ENCODE results near the gene NCEH1.
"Not testable (repeated sequence)": the region's sequence is repeated elsewhere in the genome, so short reads cannot be mapped to it uniquely, and the experiment has no call there.

NCEH1 gene

DNA sequence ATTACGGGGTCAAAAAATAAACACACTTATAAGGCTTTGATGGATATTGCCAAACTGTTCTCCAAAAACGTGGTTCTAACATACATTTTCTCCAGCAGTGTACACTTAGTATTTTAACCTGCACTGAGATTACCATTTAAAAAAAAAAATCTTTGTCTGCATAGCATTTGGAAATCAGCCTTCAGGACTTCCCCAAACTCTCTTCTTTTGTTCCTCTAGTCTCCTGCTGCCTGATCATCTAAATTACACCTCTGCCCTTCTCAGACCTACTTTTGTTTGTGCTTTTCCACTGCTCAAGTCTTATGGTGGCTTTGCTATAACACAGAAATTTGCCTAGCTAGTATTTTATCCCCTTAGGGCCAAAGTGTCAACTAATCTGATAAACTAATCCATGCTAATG is 3.8 kb downstream of the NCEH1 start:
- DNase-seq = no peak

DNA sequence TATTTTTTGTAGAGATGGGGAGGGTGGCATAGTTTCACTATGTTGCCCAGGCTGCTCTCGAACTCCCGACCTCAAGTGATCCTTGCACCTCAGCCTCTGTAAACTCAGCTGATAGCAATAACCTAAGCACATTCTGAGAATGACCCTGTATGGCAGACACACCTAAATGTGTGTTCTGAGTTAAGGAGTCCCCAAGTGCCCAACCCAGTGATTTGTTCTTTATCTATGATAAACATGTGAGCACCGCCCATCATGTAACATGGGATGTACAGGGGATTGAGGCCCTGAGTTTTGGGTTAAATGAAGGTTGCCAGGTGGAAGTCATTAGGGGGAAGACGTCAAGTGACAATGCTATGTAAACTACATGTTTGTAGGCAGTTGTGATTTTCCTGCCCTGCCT is 5.7 kb downstream of the NCEH1 start:
- DNase-seq = no peak

GRCh38 chr3:172704001-172704400 is 6.9 kb downstream of the NCEH1 start:
- DNase-seq = no peak

GRCh38 chr3:172702731-172703130 is 8.1 kb downstream of the NCEH1 start:
- not testable (repeated sequence) for DNase-seq

DNA sequence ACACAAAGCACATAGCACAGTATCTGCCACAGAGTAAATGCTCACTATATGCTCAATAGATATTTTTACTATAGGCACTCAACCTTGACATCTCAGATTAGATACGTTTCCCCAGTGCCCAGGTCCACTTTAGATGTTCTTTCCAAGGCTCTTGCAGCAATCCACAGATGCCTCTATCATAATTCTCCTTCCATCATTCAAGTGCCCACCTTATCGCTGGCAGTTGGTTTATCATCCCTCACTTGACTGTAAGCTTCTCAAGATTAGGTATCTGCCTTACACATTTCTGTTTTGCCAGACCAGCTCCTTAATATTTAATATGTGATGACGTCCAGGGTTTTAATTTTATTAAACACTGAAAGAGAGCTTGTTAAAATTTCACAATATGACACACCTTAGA is 8.6 kb downstream of the NCEH1 start:
- no peak for DNase-seq

GRCh38 chr3:172701751-172702150 is 9.1 kb downstream of the NCEH1 start:
- no peak for DNase-seq

GRCh38 chr3:172700936-172701455 is 9.9 kb downstream of the NCEH1 start:
- no peak for DNase-seq

DNA sequence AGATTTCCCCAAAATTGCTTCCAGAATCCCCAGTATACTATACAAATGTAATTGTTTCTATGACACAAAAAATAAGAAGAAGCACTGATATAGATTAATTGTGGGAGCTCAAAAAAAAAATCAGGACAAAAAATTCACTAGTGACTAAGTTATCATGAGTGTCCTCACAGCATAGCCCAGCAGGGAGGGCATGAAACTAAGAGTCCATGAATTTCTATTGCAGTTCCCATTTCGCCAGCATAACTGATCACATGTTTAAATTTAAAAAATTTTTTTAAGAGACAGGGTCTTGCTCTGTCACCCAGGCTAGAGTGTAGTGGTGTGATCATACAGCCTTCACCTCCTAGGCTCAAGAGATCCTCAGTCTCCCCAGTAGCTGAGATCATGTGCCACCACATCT is 10.6 kb downstream of the NCEH1 start:
- DNase-seq = no peak

DNA sequence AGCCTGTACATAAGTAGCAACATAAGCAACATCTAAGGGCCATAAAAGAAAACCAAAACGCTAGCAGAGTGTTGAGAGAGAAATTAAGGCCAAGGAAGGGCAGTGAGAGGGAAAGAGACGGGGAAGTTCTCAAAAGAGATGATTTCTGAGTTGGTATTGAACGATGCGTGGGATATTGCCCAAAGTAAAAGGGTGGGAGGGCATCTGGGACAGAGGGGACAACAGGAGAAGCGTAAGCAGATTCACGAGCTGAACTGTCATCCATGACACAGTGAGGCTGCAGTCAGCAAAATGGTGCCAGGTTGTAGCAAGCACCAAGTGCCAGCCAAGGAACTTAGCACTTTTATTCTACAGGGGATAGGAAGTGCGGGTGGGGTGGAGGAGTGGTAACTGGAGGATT is 11.8 kb downstream of the NCEH1 start:
- no peak for DNase-seq

DNA sequence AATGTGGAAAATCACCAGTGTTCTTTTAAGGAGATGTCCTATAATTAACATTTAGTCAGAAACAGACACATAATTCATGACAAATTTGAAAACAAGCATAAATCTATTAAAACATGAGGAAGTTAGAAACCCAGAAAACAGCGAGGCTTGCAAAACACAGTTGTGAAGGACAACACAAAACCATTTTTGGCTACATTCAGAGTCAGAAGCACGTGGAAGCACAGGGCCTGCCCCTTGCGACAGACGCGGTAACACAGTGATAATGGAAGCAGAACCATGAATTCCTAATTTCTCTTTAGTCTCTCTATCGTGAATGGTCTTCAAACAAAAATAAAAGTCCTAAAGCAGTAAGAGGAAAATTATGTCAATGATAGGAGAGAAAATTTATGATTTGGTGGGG is 12.2 kb downstream of the NCEH1 start:
- no peak for DNase-seq

DNA sequence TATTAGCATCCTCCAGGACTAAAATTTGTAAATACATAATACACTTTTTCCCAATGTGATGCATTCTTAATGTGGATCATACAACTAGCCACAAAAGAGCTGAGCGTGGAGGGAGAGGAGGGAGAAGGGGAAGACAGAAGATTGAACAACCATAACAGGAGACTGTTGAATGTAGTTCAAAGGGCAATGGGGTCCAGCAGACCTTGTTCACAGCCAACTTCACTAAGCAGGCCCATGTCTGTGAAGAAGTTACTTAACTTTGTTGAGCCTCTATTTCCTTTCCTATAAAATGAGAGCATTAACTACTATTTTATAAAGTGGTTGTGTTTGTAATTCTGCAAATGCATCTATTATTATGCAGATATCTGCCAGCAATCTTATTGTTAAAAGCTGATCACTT is 13.3 kb downstream of the NCEH1 start:
- no peak for DNase-seq

- no peak for DNase-seq
Observed at GRCh38 chr3:172696357-172696756, 14.5 kb downstream of the NCEH1 start.

GRCh38 chr3:172694573-172695246 is 16.2 kb downstream of the NCEH1 start:
- DNase-seq = no peak

GRCh38 chr3:172692751-172693338 is 18.0 kb downstream of the NCEH1 start:
- no peak for DNase-seq

DNA sequence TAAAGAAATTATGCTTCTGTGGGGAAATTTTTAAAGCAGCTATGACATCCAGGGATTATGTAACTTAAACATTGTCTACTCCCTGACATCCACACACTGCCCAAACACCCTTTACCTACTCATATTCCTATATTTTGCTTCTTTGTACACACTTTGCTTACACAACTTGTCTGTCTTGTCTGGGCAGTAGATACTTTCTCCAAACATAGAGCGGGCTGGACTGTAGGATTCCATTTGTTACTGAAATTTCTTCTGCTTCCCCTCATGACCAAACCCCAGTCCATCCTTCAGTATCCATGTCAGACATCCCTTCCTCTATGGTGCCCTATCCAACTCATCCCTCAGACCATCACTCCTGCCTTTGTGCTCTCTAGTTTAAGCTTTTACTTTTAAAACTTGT is 19.9 kb downstream of the NCEH1 start:
- no peak for DNase-seq

DNA sequence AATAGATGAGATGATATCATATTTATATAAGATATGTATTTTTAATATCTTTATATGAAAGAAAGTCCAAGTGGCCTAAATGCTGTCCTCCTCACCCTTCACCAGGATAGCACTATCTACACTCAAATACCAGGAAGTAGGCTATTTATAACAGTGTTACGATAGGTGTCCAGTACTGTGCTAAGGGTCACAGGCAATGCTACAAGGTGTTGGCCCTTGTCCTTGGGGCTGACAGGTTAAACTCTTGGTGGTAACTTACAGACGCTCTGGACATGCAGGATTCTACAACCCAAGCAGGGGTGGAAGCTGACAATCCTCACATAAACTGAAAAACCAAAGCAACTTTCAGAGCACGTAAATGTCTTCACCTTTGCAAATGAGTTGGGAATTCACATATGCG is 22.3 kb downstream of the NCEH1 start:
- DNase-seq = no peak

- no peak for DNase-seq
Observed at GRCh38 chr3:172687501-172687900, 23.4 kb downstream of the NCEH1 start.

GRCh38 chr3:172685331-172686214 is 25.3 kb downstream of the NCEH1 start:
- DNase-seq = no peak

- DNase-seq = no peak
Observed at GRCh38 chr3:172680684-172681083, 30.2 kb downstream of the NCEH1 start.

DNA sequence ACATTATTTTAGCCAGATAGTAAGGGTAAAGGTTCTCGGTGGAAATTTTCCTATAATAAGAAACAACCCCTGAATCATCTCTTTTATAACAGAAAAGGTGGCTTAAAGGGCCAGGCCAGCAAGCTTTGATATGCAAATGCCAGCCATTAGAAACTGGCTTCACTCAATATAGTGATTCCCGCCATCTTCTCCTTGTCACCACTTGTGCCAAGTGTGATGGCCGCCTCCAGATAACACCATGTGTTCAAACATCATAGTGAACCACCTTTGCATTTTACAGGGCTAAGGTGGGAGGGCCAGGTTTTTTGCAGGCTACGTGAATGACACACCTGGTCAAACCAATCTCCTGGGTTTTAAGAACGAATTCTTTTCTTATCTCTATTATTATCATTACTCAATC is 31.3 kb downstream of the NCEH1 start:
- DNase-seq = no peak

DNA sequence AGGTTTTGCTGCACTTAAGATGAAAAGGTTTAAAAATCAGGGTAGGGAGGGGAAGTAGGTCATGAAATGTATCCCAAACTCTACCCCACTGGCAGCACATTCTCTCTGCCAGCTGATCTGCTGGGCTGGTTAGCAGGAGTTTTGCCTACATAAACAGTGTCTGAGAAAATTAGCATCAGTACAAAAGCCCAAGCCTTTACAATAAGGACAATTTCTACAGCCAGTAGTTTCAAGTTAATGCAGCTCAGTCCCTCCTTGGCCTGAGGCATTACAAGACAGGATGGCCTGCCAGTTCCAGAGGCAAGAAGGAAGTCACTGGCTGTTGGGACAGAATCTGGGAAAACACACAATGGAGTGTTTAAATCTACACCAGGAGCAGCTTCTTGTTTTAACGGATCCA is 32.8 kb downstream of the NCEH1 start:
- DNase-seq = no peak

DNA sequence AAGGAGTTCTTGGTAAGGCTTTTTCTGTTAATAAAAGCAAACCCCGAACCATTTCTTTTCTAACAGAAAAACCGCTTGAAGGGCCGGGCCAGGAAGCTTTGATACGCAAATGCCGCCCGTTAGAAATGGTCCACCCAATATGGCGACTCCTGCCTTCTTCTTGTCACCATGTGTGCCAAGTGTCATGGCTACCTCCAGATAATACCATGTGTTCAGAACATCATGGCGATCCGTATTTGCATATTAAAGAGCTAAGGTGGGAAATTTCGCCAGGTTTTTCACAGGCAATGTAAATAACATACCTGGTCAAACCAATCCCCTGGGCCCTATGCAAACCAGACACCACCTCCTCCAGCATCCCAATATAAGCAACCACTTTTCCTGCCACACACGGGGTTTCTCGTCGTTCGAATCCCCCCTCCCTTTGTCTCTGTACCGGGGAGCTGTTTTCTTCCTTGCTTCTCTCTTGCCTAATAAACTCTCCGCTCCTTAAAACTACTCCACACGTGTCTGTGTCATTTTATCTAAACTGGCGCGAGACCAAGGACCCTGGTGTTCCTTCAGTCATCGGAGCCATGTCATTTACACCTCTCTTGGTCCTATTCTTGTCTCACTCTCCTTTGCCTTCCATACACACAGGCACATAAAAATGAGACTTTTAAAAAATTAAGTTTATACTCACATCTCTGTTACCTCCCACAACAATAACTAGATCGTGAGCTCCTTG is 34.5 kb downstream of the NCEH1 start:
- DNase-seq = no peak

Measured in NCI-H1417 treated with DMSO at 0.1 percent for 48 hours (cell line).